Pancreas (tissue), 10 donors: ENCODE measurements around the gene APOBEC4. TPM values are rescaled to one million over a fixed set of nuclear protein-coding genes. Genes with fewer than 3 reads are reported as not detected.
A peak's percentile ranks its signal among the peaks of the same experiment; 100 is the strongest.

ENCODE experiments used
- ATAC-seq, 4 donors: fragments of 200-7000 bp; cut with Tn5 transposase; one replicate each; pipeline versions ENCODE4 v1.8.0 to v1.9.1; 2020; ENCODE audit warnings: mild to moderate bottlenecking in 4 of 4, moderate library complexity in 4 of 4
- DNase-seq, 6 donors: peaks; one replicate each; pipeline ENCODE4 v3.0.0-alpha.2; 2020
- FAIRE-seq: peaks from 2 replicates; lab custom pipeline; 2012; peaks lifted over from hg19 to GRCh38; lab: Jason Lieb, UNC
- H3K27ac ChIP-seq, 4 donors: fragments of 200-600 bp; sonication (generic); 1 replicate in 3 of 4; 2 replicates in 1 of 4; pipeline versions ENCODE4 v1.5.0 to v1.8.0; 2020
- H3K27me3 ChIP-seq, 4 donors: fragments of 200-600 bp; one replicate each; pipeline ENCODE4 v1.8.0; 2021
- H3K36me3 ChIP-seq, 3 donors: fragments of 200-600 bp; sonication (generic) in 1 of 3; one replicate each; pipeline versions ENCODE4 v1.5.0 to v1.8.0; 2020 to 2021
- H3K4me1 ChIP-seq, 3 donors: fragments of 200-600 bp; one replicate each; pipeline ENCODE4 v1.8.0; 2021
- H3K4me3 ChIP-seq, 4 donors: fragments of 200-600 bp; sonication (generic) in 2 of 4; one replicate each; pipeline versions ENCODE4 v1.5.0 to v1.8.0; 2020 to 2021
- H3K9me3 ChIP-seq, 4 donors: fragments of 200-600 bp; one replicate each; pipeline ENCODE4 v1.8.0; 2021
- CTCF ChIP-seq, 4 donors: fragments of 200-600 bp; sonication (generic) in 3 of 4; IDR thresholded peaks; one replicate each; pipeline versions ENCODE4 v1.5.0 to v1.8.0; 2021; ENCODE audit warnings: antibody characterized with exemption in 4 of 4
- WGBS, 2 donors: extraction: QIAGEN DNeasy Blood & Tissue Kit; methylation state at CpG; one replicate each; pipeline ENCODE4 v1.1.7; 2013; 5-methylcytosine and 5-hydroxymethylcytosine counted together
- intact Hi-C, 3 donors: fragments of 100-400 bp; cut with DNase I; formaldehyde crosslinking; loops; one replicate each; pipeline versions ENCODE4 v1.11.1 to v1.14.2; 2022
- polyA plus RNA-seq, 2 donors: library from polyadenylated mRNA; stranded (reverse); fragments of 200-250 nt; gene quantifications; one replicate each; pipeline ENCODE4 v1.2.3, GENCODE V29; 2013
- total RNA-seq, 6 donors: library from RNA; stranded (reverse); fragmentation: NEBNext Ultra II Directional in 4 of 6; extraction: Animal tissue kit (Norgen Biotek cat#: 25700) in 4 of 6; gene quantifications; one replicate each; pipeline versions ENCODE4 v1.2.1 to v1.2.4, GENCODE V29; 2021 to 2023
- donor health status: healthy with polysubstance abuse.
- donor health status: DM: no; HTN: no; CAD: no; lungs with moderate emphysema.
- donor health status: DM: no; HTN: no; CAD: no.
- donor health status: control.
- donor health status: control.
- donor health status: Bipolar disorder and iron deficiency.
- donor health status: DM: yes; HTN: yes; CAD: no.
- donor health status: DM: no; HTN: no; CAD: no.
- donor health status: DM: no; HTN: no; CAD: no.
- donor health status: DM: yes; HTN: yes; CAD: no.

Gene APOBEC4
- total and polyA plus RNA-seq, 8 donors: 0.05 TPM; not detected in 7

- FAIRE-seq (no peak), DNase-seq (no peak), ATAC-seq (no peak)
- Histone ChIP-seq H3K4me1 (no peaks in the 10 kb centered on the region), H3K4me3 (no peak overlapping the region), H3K27me3 (no peaks in the 10 kb centered on the region), H3K36me3 (no peaks in the 10 kb centered on the region), H3K9me3 (no peaks in the 10 kb centered on the region), H3K27ac (no peak overlapping the region)
- intact Hi-C loops: no loop called here
- WGBS, 2 donors: 52 to 67% methylated on average over 3 of the region's 3 CpGs
- TF ChIP-seq CTCF (IDR thresholded peaks at IDR 0.05): no peak
Measured at GRCh38 chr1:183612407-183612806, 40.7 kb downstream of the APOBEC4 start.

GRCh38 chr1:183611021-183611420, 42.1 kb downstream of the APOBEC4 start:
- 29 to 37% methylated on average over 2 of the region's 2 CpGs for WGBS, 2 donors
- no peak overlapping the region for H3K4me3 ChIP-seq
- H3K27ac ChIP-seq: no peak overlapping the region
- no peak for TF ChIP-seq CTCF (IDR thresholded peaks at IDR 0.05)
- ATAC-seq (no peak), DNase-seq (no peak), FAIRE-seq (no peak)
- intact Hi-C loops: no loop called here
- H3K36me3 ChIP-seq: no peaks in the 10 kb centered on the region
- H3K9me3 ChIP-seq: no peaks in the 10 kb centered on the region
- H3K27me3 ChIP-seq: no peaks in the 10 kb centered on the region
- H3K4me1 ChIP-seq: no peaks in the 10 kb centered on the region

GRCh38 chr1:183609759-183610452, 43.2 kb downstream of the APOBEC4 start:
- Histone ChIP-seq H3K4me3 (no peak overlapping the region), H3K36me3 (no peaks in the 10 kb centered on the region), H3K4me1 (no peaks in the 10 kb centered on the region), H3K27me3 (no peaks in the 10 kb centered on the region), H3K9me3 (no peaks in the 10 kb centered on the region), H3K27ac (no peak overlapping the region)
- WGBS, 2 donors: 53 to 55% methylated on average over 3 of the region's 3 CpGs
- intact Hi-C loops: no loop called here
- no peak for FAIRE-seq
- ATAC-seq: no peak
- no peak for DNase-seq
- TF ChIP-seq CTCF (IDR thresholded peaks at IDR 0.05): no peak

- H3K27ac ChIP-seq: no peak overlapping the region
- WGBS, 2 donors: 59 to 64% methylated on average over 5 of the region's 5 CpGs
- ATAC-seq (peak in 3 of 4 donors; percentile 63 to 86 (median 84)), FAIRE-seq (no peak), DNase-seq (no peak)
- intact Hi-C loops: no loop called here
- no peaks in the 10 kb centered on the region for H3K4me1 ChIP-seq
- H3K9me3 ChIP-seq: no peaks in the 10 kb centered on the region
- H3K36me3 ChIP-seq: no peaks in the 10 kb centered on the region
- no peak overlapping the region for H3K4me3 ChIP-seq
- no peaks in the 10 kb centered on the region for H3K27me3 ChIP-seq
- no peak for TF ChIP-seq CTCF (IDR thresholded peaks at IDR 0.05)
Measured at GRCh38 chr1:183609313-183609712, 43.8 kb downstream of the APOBEC4 start.

GRCh38 chr1:183607322-183607980, 45.7 kb downstream of the APOBEC4 start:
- no peaks in the 10 kb centered on the region for H3K27me3 ChIP-seq
- DNase-seq (no peak), FAIRE-seq (no peak), ATAC-seq (no peak)
- no peak overlapping the region for H3K27ac ChIP-seq
- WGBS, 2 donors: 27 to 29% methylated on average over 2 of the region's 2 CpGs
- no peaks in the 10 kb centered on the region for H3K9me3 ChIP-seq
- no peak overlapping the region for H3K4me3 ChIP-seq
- no peaks in the 10 kb centered on the region for H3K36me3 ChIP-seq
- intact Hi-C loops: no loop called here
- TF ChIP-seq CTCF (IDR thresholded peaks at IDR 0.05): no peak
- no peaks in the 10 kb centered on the region for H3K4me1 ChIP-seq
